Caco-2 (cell line): ENCODE data around the gene SLC30A9. TPM values are rescaled to one million over a fixed set of nuclear protein-coding genes. Genes with fewer than 3 reads are reported as not detected.

Experiments used
- BruUV-seq: library from RNA; stranded (reverse); fragments of 400-500 nt; replicated peaks from 2 replicates; lab custom pipeline; 2021; lab: Mats Ljungman, UMichigan
- CTCF ChIA-PET: fragments of 300-600 bp; sonication (Branson Sonifier 250); formaldehyde crosslinking; loops from one replicate; lab custom pipeline; 2022; ENCODE audit warnings: antibody characterized with exemption; lab: Charles Lee
- POLR2A ChIA-PET: fragments of 300-600 bp; sonication (Branson Sonifier 250); formaldehyde crosslinking; loops from one replicate; lab custom pipeline; 2022; ENCODE audit warnings: antibody characterized with exemption; lab: Charles Lee
- DNase-seq, 2 experiments: peaks; one replicate each; pipeline versions ENCODE4 v3.0.0 to v3.0.0-alpha.2; 2020 to 2022
- H3K27me3 ChIP-seq: replicated peaks from 2 replicates; pipeline ENCODE4 v1.6.0; 2011; ENCODE audit warnings: low read length; ENCODE audit not compliant: control insufficient read depth, insufficient read depth
- H3K36me3 ChIP-seq: 2 replicates; pipeline ENCODE4 v1.5.1; 2011; ENCODE audit warnings: low read length; ENCODE audit not compliant: control insufficient read depth, insufficient read depth
- H3K4me1 ChIP-seq: fragments of 250-450 bp; sonication (Bioruptor Pico); 2 replicates; pipeline ENCODE4 v1.5.1; 2020; ENCODE audit warnings: mild to moderate bottlenecking
- H3K4me3 ChIP-seq: 2 replicates; pipeline ENCODE4 v1.5.1; 2011; ENCODE audit warnings: low read depth, mild to moderate bottlenecking, control low read depth, low read length
- H3K9me3 ChIP-seq: fragments of 250-450 bp; sonication (Bioruptor Pico); 2 replicates; pipeline ENCODE4 v1.5.1; 2020; ENCODE audit warnings: mild to moderate bottlenecking, moderate library complexity
- H3K27ac Mint-ChIP-seq: one replicate; pipeline ENCODE4 v1.8.0; 2022; ENCODE audit warnings: mixed read lengths; ENCODE audit not compliant: unreplicated experiment
- H3K27me3 Mint-ChIP-seq: one replicate; pipeline ENCODE4 v1.8.0; 2022; ENCODE audit warnings: mixed read lengths; ENCODE audit not compliant: insufficient read depth, unreplicated experiment
- H3K36me3 Mint-ChIP-seq: one replicate; pipeline ENCODE4 v1.8.0; 2022; ENCODE audit warnings: mild to moderate bottlenecking, mixed read lengths; ENCODE audit not compliant: insufficient read depth, unreplicated experiment
- H3K4me1 Mint-ChIP-seq: one replicate; pipeline ENCODE4 v1.8.0; 2022; ENCODE audit warnings: low read depth, mixed read lengths; ENCODE audit not compliant: unreplicated experiment
- H3K4me3 Mint-ChIP-seq: one replicate; pipeline ENCODE4 v1.8.0; 2022; ENCODE audit warnings: mild to moderate bottlenecking, moderate library complexity, mixed read lengths; ENCODE audit not compliant: unreplicated experiment
- H3K9me3 Mint-ChIP-seq: one replicate; pipeline ENCODE4 v1.8.0; 2022; ENCODE audit warnings: mixed read lengths; ENCODE audit not compliant: unreplicated experiment
- CTCF ChIP-seq, 2 experiments: fragments of 200-600 bp in 1 of 2; IDR thresholded peaks; 1 replicate in 1 of 2; 2 replicates in 1 of 2; pipeline versions ENCODE4 v1.5.1 to v1.8.0; 2011 to 2022; ENCODE audit warnings: antibody characterized with exemption in 1 of 2, control low read depth in 1 of 2, inconsistent platforms in 1 of 2, low read depth in 1 of 2, low read length in 1 of 2, mild to moderate bottlenecking in 1 of 2, moderate library complexity in 1 of 2; ENCODE audit not compliant: insufficient read depth in 1 of 2, severe bottlenecking in 1 of 2, unreplicated experiment in 1 of 2
- intact Hi-C: fragments of 100-400 bp; cut with micrococcal nuclease; formaldehyde crosslinking; loops from one replicate; pipeline ENCODE4 v1.10.0; 2022; ENCODE audit not compliant: unreplicated experiment
- total RNA-seq: library from RNA; stranded (reverse); gene quantifications from 2 replicates; pipeline ENCODE4 v1.2.3, GENCODE V29; 2022

The SLC30A9 gene
- total RNA-seq, 1 experiment from 2014 or later: 57.1 TPM

DNA sequence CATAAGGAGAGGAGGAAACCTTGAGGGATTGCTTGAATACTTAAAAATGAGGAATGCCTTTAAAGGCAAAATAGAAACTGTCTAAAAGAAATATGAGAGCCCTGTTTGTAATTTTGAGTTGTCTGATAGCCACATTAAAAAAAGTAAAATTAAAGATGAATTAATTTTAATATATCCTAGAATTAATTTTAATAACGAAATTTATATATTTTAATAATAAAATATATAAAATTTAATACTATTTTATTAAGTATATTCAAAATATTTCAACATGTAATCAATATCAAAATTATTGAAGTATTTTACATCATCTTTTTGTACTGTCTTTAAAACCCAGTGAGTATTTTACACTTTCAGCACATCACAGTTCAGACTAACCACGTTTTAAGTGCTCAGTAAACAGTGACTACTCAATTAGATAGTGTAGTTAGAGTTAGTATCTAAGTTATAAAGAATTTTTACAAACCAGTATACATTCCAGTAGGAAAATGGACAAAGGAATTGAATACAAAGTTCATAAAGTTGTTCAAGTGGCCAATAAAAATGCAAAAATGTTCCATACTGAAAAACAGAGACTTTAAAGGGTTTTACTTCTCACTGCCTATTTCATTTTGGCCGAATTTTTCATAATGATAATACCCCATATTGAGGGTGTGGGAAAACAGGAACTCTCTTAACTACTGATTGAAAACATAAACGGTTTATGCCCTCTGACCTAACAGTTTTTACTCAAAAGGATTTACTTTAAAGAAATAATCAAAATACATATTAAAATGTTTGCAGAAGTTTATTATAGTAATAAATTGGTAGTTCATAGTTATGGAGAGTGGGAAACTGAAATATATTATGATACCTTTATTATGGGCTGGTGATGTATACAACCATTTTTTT, 2.9 kb downstream of the SLC30A9 start:
- Mint-ChIP-seq H3K27ac (no peak overlapping the region), H3K36me3 (peaks cover 19% of the 10 kb centered on the region), H3K4me1 (no peaks in the 10 kb centered on the region), H3K4me3 (no peak overlapping the region), H3K9me3 (no peaks in the 10 kb centered on the region), H3K27me3 (no peaks in the 10 kb centered on the region)
- POLR2A ChIA-PET: no interaction called here
- no peaks in the 10 kb centered on the region for H3K27me3 ChIP-seq
- no TSS peak for BruUV-seq
- H3K4me3 ChIP-seq: no peak overlapping the region
- no peak for DNase-seq
- no peaks in the 10 kb centered on the region for H3K9me3 ChIP-seq
- 0 out of 2 replicates have a peak, but pooled peaks cover 5% of the 10 kb centered on the region for H3K4me1 ChIP-seq
- CTCF ChIA-PET: no interaction called here
- no peaks in the 10 kb centered on the region; the same call in 1 of the 2 replicates for H3K36me3 ChIP-seq
- no peak for TF ChIP-seq CTCF (IDR thresholded peaks at IDR 0.05; ENCODE audit: insufficient read depth in 1 of 2, low read depth in 1 of 2, low read length in 1 of 2, severe bottlenecking in 1 of 2, unreplicated experiment in 1 of 2)
- intact Hi-C loops: no loop called here

DNA sequence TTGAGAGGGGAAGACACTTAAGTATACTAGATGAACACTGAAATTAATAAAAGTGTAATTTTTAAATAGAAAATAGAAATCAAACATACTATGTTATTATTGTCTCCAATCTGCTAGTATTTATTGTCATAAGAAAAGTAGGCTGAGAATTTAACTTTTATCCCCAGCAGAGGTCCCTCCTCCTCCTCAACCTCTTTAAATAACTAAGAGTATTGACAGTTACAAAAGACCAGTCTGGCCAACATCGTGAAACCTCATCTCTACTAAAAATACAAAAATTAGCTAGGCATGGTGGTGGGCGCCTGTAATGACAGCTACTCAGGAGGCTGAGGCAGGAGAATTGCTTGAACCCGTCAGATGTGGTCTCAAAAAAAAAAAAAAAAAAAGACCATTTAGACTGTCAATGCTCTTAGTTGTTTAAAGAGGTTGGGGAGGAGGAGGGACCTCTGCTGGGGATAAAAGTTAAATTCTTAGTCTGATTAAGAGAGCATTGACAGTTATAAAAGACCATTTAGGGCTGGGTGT, 4.2 kb downstream of the SLC30A9 start:
- H3K9me3 ChIP-seq: no peaks in the 10 kb centered on the region
- H3K4me3 Mint-ChIP-seq: no peak overlapping the region
- no peaks in the 10 kb centered on the region for H3K27me3 ChIP-seq
- H3K4me1 Mint-ChIP-seq: no peaks in the 10 kb centered on the region
- H3K36me3 Mint-ChIP-seq: peaks cover 19% of the 10 kb centered on the region
- intact Hi-C loops: no loop called here
- DNase-seq: no peak
- POLR2A ChIA-PET: no interaction called here
- no peaks in the 10 kb centered on the region for H3K27me3 Mint-ChIP-seq
- no peak for TF ChIP-seq CTCF (IDR thresholded peaks at IDR 0.05; ENCODE audit: insufficient read depth in 1 of 2, low read depth in 1 of 2, low read length in 1 of 2, severe bottlenecking in 1 of 2, unreplicated experiment in 1 of 2)
- CTCF ChIA-PET: no interaction called here
- no TSS peak for BruUV-seq
- H3K27ac Mint-ChIP-seq: no peak overlapping the region
- no peak overlapping the region for H3K4me3 ChIP-seq
- H3K9me3 Mint-ChIP-seq: no peaks in the 10 kb centered on the region
- 0 out of 2 replicates have a peak, but pooled peaks cover 5% of the 10 kb centered on the region for H3K4me1 ChIP-seq
- no peaks in the 10 kb centered on the region; the same call in 1 of the 2 replicates for H3K36me3 ChIP-seq

GRCh38 chr4:41998019-41998418, 7.7 kb downstream of the SLC30A9 start:
- no peak overlapping the region for H3K27ac Mint-ChIP-seq
- no peaks in the 10 kb centered on the region for H3K27me3 Mint-ChIP-seq
- no peaks in the 10 kb centered on the region for H3K27me3 ChIP-seq
- POLR2A ChIA-PET: no interaction called here
- no peaks in the 10 kb centered on the region for H3K4me1 ChIP-seq
- BruUV-seq: no TSS peak
- H3K4me1 Mint-ChIP-seq: no peaks in the 10 kb centered on the region
- no peak for TF ChIP-seq CTCF (IDR thresholded peaks at IDR 0.05; ENCODE audit: insufficient read depth in 1 of 2, low read depth in 1 of 2, low read length in 1 of 2, severe bottlenecking in 1 of 2, unreplicated experiment in 1 of 2)
- peaks cover 6% of the 10 kb centered on the region for H3K36me3 Mint-ChIP-seq
- DNase-seq: no peak
- H3K36me3 ChIP-seq: no peaks in the 10 kb centered on the region; the same call in 1 of the 2 replicates
- no peak overlapping the region for H3K4me3 Mint-ChIP-seq
- H3K9me3 ChIP-seq: no peaks in the 10 kb centered on the region
- intact Hi-C loops: no loop called here
- H3K4me3 ChIP-seq: no peak overlapping the region
- CTCF ChIA-PET: no interaction called here
- H3K9me3 Mint-ChIP-seq: no peaks in the 10 kb centered on the region
